ENCODE measurements around the gene PATE1.

PATE1 gene

GRCh38 chr11:125763483-125763882 is 17.4 kb downstream of the PATE1 start:
- TF ChIP-seq, protein P1, sequence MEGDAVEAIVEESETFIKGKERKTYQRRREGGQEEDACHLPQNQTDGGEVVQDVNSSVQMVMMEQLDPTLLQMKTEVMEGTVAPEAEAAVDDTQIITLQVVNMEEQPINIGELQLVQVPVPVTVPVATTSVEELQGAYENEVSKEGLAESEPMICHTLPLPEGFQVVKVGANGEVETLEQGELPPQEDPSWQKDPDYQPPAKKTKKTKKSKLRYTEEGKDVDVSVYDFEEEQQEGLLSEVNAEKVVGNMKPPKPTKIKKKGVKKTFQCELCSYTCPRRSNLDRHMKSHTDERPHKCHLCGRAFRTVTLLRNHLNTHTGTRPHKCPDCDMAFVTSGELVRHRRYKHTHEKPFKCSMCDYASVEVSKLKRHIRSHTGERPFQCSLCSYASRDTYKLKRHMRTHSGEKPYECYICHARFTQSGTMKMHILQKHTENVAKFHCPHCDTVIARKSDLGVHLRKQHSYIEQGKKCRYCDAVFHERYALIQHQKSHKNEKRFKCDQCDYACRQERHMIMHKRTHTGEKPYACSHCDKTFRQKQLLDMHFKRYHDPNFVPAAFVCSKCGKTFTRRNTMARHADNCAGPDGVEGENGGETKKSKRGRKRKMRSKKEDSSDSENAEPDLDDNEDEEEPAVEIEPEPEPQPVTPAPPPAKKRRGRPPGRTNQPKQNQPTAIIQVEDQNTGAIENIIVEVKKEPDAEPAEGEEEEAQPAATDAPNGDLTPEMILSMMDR (IDR thresholded peaks at IDR 0.05; ENCODE audit: borderline replicate concordance, extremely low read depth, low read length, poor library complexity, severe bottlenecking): no peak
- TF ChIP-seq EZH2 (IDR thresholded peaks at IDR 0.05; ENCODE audit: borderline replicate concordance, low read depth, low read length, severe bottlenecking): no peak
- Histone ChIP-seq H3K27ac (ENCODE audit: low read length) (no peak overlapping the region), H3K4me3 (ENCODE audit: low read depth in 1 of 2, low read length in 2 of 2) (no peak overlapping the region), H3K36me3 (ENCODE audit: insufficient read depth, low read length) (no peaks in the 10 kb centered on the region), H3K9me3 (ENCODE audit: insufficient read depth, low read length, severe bottlenecking) (no peaks in the 10 kb centered on the region), H3K79me2 (ENCODE audit: insufficient read depth, low read length) (no peaks in the 10 kb centered on the region), H3K27me3 (ENCODE audit: insufficient read depth, low read length, poor library complexity) (peaks cover 31% of the 10 kb centered on the region), H4K20me1 (ENCODE audit: insufficient read depth, low read length) (no peaks in the 10 kb centered on the region), H2AFZ (ENCODE audit: low read depth, low read length) (no peak overlapping the region), H3K4me2 (ENCODE audit: insufficient read depth, low read length) (no peak overlapping the region), H3K4me1 (ENCODE audit: insufficient read depth, low read length) (no peaks in the 10 kb centered on the region), H3K9ac (ENCODE audit: low read depth, low read length) (no peak overlapping the region)
- ATAC-seq (ENCODE audit: insufficient read depth, low read depth): no peak
- DNase-seq: no peak

DNA sequence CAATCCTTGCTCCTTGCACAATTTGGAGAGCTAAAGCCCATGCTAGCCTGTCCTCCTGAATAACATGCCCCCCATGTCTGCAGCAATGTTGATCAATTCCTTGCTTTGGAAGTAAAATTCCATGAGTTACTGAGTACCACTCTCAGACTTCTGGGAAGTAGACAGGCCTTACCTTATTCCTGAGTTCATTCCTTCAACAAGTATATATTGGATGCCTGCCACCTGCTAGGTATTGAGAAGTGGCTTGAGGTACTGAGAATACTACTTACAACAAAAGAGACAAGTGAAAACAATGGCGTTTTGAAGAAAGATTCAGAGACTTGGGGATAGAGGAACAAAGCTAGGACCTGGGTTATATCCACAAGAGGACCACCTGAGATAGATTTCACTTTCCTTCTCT is 20.2 kb downstream of the PATE1 start:
- TF ChIP-seq EZH2 (IDR thresholded peaks at IDR 0.05; ENCODE audit: borderline replicate concordance, low read depth, low read length, severe bottlenecking): no peak
- TF ChIP-seq, protein P1 (IDR thresholded peaks at IDR 0.05; ENCODE audit: borderline replicate concordance, extremely low read depth, low read length, poor library complexity, severe bottlenecking): no peak
- H3K4me3 ChIP-seq (ENCODE audit: low read depth in 1 of 2, low read length in 2 of 2): no peak overlapping the region
- H4K20me1 ChIP-seq (ENCODE audit: insufficient read depth, low read length): no peaks in the 10 kb centered on the region
- DNase-seq (no peak), ATAC-seq (ENCODE audit: insufficient read depth, low read depth) (no peak)
- no peak overlapping the region for H2AFZ ChIP-seq (ENCODE audit: low read depth, low read length)
- H3K79me2 ChIP-seq (ENCODE audit: insufficient read depth, low read length): no peaks in the 10 kb centered on the region
- H3K9me3 ChIP-seq (ENCODE audit: insufficient read depth, low read length, severe bottlenecking): no peaks in the 10 kb centered on the region
- H3K36me3 ChIP-seq (ENCODE audit: insufficient read depth, low read length): no peaks in the 10 kb centered on the region
- H3K27ac ChIP-seq (ENCODE audit: low read length): no peak overlapping the region
- H3K4me2 ChIP-seq (ENCODE audit: insufficient read depth, low read length): no peak overlapping the region
- peaks cover 29% of the 10 kb centered on the region for H3K27me3 ChIP-seq (ENCODE audit: insufficient read depth, low read length, poor library complexity)
- no peak overlapping the region for H3K9ac ChIP-seq (ENCODE audit: low read depth, low read length)
- no peaks in the 10 kb centered on the region for H3K4me1 ChIP-seq (ENCODE audit: insufficient read depth, low read length)

DNA sequence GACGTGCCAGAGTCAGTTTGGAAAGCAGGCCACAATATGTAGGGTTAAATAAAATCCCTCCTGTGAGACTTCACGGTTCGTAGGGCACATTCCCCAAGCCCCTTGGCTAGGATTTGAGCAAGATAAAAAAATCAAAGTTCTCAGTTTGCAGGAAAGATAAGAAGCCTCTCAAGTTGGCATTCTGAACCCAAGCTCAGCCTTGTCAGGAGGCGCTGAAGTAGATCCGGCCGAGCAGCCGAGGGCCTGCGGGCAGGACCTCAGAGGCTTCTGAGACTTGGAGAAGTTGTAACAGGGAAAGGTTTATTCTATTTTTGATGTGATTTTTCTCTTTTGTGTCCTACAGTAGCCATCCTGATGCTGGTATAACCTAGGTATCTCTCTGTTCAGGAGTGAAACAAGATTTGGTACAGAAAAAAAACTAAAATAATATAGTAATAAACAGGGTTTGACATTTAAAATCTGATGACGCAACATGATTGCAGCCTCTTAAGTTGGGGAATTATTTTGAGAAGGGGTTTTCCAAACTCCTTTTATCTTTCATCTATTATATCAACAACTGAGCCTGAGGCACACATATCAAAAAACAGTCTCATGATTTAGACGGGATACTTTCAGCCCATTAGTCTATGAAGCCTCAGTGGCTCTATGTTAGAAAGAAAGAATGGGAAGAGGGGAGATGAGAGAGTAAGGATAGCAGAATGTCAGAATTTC is 22.4 kb downstream of the PATE1 start:
- no peaks in the 10 kb centered on the region for H3K9me3 ChIP-seq (ENCODE audit: insufficient read depth, low read length, severe bottlenecking)
- no peak overlapping the region for H3K9ac ChIP-seq (ENCODE audit: low read depth, low read length)
- peaks cover 24% of the 10 kb centered on the region for H3K27me3 ChIP-seq (ENCODE audit: insufficient read depth, low read length, poor library complexity)
- no peaks in the 10 kb centered on the region for H3K36me3 ChIP-seq (ENCODE audit: insufficient read depth, low read length)
- no peak overlapping the region for H2AFZ ChIP-seq (ENCODE audit: low read depth, low read length)
- H3K4me3 ChIP-seq (ENCODE audit: low read depth in 1 of 2, low read length in 2 of 2): no peak overlapping the region
- TF ChIP-seq, protein P1 (IDR thresholded peaks at IDR 0.05; ENCODE audit: borderline replicate concordance, extremely low read depth, low read length, poor library complexity, severe bottlenecking): no peak
- TF ChIP-seq EZH2 (IDR thresholded peaks at IDR 0.05; ENCODE audit: borderline replicate concordance, low read depth, low read length, severe bottlenecking): no peak
- H3K4me1 ChIP-seq (ENCODE audit: insufficient read depth, low read length): no peaks in the 10 kb centered on the region
- ATAC-seq (ENCODE audit: insufficient read depth, low read depth) (no peak), DNase-seq (no peak)
- no peak overlapping the region for H3K27ac ChIP-seq (ENCODE audit: low read length)
- H3K79me2 ChIP-seq (ENCODE audit: insufficient read depth, low read length): no peaks in the 10 kb centered on the region
- H4K20me1 ChIP-seq (ENCODE audit: insufficient read depth, low read length): no peaks in the 10 kb centered on the region
- no peak overlapping the region for H3K4me2 ChIP-seq (ENCODE audit: insufficient read depth, low read length)

All from DND-41 (cell line).